ENCODE measurements around the gene KIF16B.

The KIF16B gene

GRCh38 chr20:16351415-16351814, 221.8 kb downstream of the KIF16B start:
- no peak for DNase-seq (ENCODE audit: low spot score)

- no peak for DNase-seq (ENCODE audit: low spot score)
These were observed 222.8 kb downstream of the KIF16B start for GRCh38 chr20:16350465-16350864.

GRCh38 chr20:16349523-16350260, 223.6 kb downstream of the KIF16B start:
- no peak for DNase-seq (ENCODE audit: low spot score)

- DNase-seq (ENCODE audit: low spot score), result no peak
These were observed 226.3 kb downstream of the KIF16B start for GRCh38 chr20:16346956-16347355.

GRCh38 chr20:16337707-16338106, 235.5 kb downstream of the KIF16B start:
- DNase-seq (ENCODE audit: low spot score), result no peak

GRCh38 chr20:16327606-16328005, 245.6 kb downstream of the KIF16B start:
- DNase-seq (ENCODE audit: low spot score), result no peak

GRCh38 chr20:16321291-16321690, 252.0 kb downstream of the KIF16B start:
- DNase-seq (ENCODE audit: low spot score), result no peak

GRCh38 chr20:16317445-16318362, 255.5 kb downstream of the KIF16B start:
- DNase-seq (ENCODE audit: low spot score), result no peak

- DNase-seq (ENCODE audit: low spot score), result no peak
These were observed 256.7 kb downstream of the KIF16B start for GRCh38 chr20:16316513-16316912.

- DNase-seq (ENCODE audit: low spot score), result no peak
These were observed 258.5 kb downstream of the KIF16B start for GRCh38 chr20:16314748-16315159.

- DNase-seq (ENCODE audit: low spot score), result no peak
These were observed 258.9 kb downstream of the KIF16B start for GRCh38 chr20:16314320-16314719.

- DNase-seq (ENCODE audit: low spot score), result no peak
These were observed 259.3 kb downstream of the KIF16B start for GRCh38 chr20:16313917-16314316.

GRCh38 chr20:16312998-16313397, 260.2 kb downstream of the KIF16B start:
- no peak for DNase-seq (ENCODE audit: low spot score)

GRCh38 chr20:16311756-16312155, 261.5 kb downstream of the KIF16B start:
- DNase-seq (ENCODE audit: low spot score), result no peak

- DNase-seq (ENCODE audit: low spot score), result no peak
These were observed 264.5 kb downstream of the KIF16B start for GRCh38 chr20:16308754-16309153.

GRCh38 chr20:16302818-16303217, 270.4 kb downstream of the KIF16B start:
- DNase-seq (ENCODE audit: low spot score), result no peak

- no peak for DNase-seq (ENCODE audit: low spot score)
These were observed 271.3 kb downstream of the KIF16B start for GRCh38 chr20:16301986-16302385.

GRCh38 chr20:16299897-16300296, 273.4 kb downstream of the KIF16B start:
- no peak for DNase-seq (ENCODE audit: low spot score)

GRCh38 chr20:16296931-16297330, 276.3 kb downstream of the KIF16B start:
- no peak for DNase-seq (ENCODE audit: low spot score)

GRCh38 chr20:16295534-16295933, 277.7 kb downstream of the KIF16B start:
- no peak for DNase-seq (ENCODE audit: low spot score)

GRCh38 chr20:16293590-16293989, 279.7 kb downstream of the KIF16B start:
- DNase-seq (ENCODE audit: low spot score), result no peak

GRCh38 chr20:16292226-16292880, 280.9 kb downstream of the KIF16B start:
- DNase-seq (ENCODE audit: low spot score), result no peak

GRCh38 chr20:16290358-16290757, 282.9 kb downstream of the KIF16B start:
- DNase-seq (ENCODE audit: low spot score), result no peak
